ENCODE results near the gene CD99L2. TPM values are rescaled to one million over a fixed set of nuclear protein-coding genes. Genes with fewer than 3 reads are reported as not detected.

Gene CD99L2
- total RNA-seq, 1 donor from 2014 or later = 9.0 TPM

Other genes starting within 250 kb of the CD99L2 start
- 31.8 and 40.0 TPM in 2 replicates for gene MTMR1, start 205.3 kb downstream of the CD99L2 start, total RNA-seq
- gene HMGB3, start 84.7 kb upstream of the CD99L2 start, total RNA-seq = 29.6 and 32.3 TPM in 2 replicates

All from activated T-helper 1 cell treated with anti-CD3 and anti-CD28 coated beads, Interleukin-12 subunit alpha, Interleukin-12 subunit beta, Interleukin-2, Interleukin-4 antibody, amounts not matched to agents 30 ng/mL and 10 ng/mL and 1 ng/mL, durations not matched to agents 14 hours and 24 hours and 36 hours (primary cell).